NCI-H2227 (cell line): Measurements from ENCODE around the gene TPP1.
A peak's percentile ranks its signal among the peaks of the same experiment; 100 is the strongest.

Experiments
- DNase-seq: peaks from one replicate; lab custom pipeline; 2025; ENCODE audit not compliant: unreplicated experiment; lab: John Stamatoyannopoulos, UW

TPP1 gene

DNA sequence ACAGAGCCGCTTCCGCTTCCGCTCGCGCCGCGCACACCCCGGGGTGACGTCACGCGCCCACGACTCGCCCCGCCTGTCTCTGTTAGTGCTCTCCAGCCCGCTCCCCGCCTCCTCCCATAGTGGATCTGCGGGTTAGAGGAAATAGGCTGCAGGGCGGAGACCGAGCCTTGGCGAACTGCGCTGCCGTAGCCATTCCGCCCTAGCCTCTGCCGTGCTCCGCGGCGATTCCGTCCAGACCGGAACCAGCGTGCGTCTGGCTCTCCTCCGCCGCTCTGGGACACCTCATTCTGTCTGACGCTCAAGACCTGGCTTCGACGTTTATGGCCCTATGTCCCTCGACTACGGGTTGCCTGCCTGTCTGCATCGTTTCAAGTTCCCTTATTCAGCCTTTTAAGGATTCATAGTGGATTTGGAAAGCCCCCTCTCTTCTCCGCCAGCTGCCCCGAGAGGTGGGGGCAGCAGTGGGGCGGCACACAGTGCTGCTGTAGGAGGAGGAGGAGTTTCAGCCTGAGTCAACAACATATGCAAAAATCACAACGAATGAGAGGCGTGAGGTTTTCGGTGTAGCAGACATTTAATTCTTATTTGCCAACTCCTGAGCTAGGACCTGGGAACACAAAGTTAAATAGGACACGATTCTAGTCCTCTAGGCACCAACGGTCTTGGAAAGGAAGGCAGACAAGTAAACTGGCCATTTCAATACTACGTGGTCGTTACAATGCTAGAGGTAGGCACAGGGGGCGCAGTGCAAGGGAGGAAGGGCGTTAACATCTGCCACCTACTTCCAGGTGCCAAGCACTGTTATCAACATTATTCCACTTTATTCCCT, 6.8 kb downstream of the TPP1 start, which contains the start of gene TAF10:
TSS of gene TAF10 (minus strand) at position 4 of the 829 bp plus-strand sequence. CDS start 27 bp downstream, outside the sequence.
- DNase-seq = peak; percentile 98

DNA sequence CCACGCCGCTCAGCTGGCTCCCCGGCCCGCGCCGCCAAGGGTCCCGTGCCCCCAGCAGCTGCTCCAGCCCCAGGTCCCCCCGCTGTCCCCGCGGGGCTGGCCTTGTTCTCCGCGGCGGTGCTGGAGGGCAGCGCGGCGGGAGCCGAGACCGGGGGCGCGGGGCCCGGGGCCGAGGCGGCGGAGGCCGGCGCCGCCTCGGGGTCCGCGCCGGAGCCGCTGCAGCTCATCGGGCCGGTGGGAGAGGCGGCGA, 7.3 kb downstream of the TPP1 start:
- DNase-seq = no peak

DNA sequence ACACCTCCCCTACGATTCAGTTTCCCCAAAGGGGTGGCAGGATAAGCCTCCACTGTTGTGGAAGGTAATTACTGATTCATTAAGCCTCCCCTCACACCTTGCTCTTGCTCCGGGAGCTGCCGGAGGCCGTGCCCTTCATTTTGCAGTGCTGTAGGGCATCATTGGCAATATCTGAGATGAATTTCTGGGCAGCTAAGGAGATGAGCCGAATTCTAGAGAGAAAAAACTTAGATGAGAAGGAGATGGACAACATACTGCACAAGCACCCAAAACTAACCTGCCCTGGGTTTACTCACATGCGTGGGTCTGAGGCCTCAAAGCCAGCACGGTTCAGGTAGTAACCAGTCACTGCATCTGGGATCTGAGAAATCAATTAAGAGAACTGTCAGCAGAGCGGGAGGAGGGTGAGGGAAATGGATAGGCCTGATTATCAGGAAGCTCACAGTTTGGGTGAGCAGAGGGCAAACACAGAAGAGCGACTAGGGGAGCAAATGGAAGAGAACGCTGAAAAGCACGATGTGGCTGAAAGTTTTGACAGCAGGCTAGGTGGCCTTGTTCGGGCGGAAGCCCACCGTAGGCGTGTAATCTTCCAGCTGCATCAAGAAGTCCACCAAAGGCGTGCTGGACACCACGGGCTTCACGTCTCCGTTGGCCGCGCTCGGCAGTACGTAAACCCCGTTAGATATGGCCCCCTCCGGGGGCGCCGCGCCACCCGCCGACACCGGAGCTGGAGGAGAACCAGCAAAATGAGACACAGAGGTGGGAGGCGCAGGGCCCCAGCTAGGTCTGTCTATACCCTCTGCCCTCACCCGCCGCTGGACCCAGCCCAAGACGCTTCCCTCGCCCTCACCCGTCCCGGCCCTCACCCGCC, 7.9 kb downstream of the TPP1 start:
- peak; percentile 57 for DNase-seq

DNA sequence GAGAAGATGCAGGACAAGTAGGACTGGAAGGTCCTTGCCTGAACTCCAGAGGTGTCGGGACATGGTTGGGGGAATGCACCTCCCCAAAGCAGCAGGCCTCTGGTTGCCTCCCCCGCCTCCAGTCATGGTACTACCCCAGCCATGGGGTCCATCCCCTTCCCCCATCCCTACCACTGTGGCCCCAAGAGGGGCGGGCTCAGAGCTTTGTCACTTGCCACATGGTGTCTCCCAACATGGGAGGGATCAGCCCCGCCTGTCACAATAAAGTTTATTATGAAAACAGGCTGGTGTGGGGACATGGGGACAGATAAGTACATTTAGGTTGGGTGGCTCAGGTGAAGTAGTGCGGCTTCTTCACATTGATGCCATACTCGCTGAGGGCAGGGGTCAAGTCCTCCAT, 8.6 kb downstream of the TPP1 start:
- no peak for DNase-seq

DNA sequence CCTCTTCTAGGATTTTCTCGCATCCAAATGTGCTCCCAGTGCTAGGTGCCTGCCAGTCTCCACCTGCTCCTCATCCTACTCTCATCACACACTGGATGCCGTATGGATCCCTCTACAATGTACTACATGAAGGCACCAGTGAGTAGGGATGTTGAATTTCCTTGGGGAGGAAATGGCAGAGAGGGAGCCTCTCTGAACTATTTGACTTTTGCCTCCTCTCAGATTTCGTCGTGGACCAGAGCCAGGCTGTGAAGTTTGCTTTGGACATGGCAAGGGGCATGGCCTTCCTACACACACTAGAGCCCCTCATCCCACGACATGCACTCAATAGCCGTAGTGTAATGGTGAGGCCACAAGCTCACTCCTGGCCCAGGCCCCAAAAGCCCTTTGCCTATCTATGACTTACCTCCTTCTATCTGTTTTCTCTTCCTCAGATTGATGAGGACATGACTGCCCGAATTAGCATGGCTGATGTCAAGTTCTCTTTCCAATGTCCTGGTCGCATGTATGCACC, 9.7 kb downstream of the TPP1 start:
- DNase-seq = no peak

DNA sequence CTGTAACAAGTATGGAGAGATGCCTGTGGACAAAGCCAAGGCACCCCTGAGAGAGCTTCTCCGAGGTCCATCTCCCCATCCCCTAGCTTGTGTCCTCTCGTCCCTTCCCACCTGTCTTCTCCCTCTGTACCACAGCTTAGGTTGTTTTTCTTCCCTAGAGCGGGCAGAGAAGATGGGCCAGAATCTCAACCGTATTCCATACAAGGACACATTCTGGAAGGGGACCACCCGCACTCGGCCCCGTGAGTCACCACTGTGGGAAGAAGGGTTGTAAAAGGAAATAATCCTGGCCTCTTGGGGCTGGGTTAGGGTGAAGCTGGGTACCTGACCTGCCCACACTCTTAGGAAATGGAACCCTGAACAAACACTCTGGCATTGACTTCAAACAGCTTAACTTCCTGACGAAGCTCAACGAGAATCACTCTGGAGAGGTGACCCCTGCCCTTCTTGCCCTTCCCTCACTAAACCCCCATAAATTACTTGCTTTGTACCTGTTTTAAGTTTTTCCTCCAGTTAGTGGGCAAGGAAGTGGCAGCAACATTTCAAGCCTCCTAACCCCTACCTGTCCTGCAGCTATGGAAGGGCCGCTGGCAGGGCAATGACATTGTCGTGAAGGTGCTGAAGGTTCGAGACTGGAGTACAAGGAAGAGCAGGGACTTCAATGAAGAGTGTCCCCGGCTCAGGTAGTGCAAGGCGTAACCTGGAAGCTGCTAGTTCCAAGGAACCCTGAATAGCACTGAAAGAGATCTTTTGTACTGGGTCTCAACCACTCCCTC, 10.3 kb downstream of the TPP1 start:
- no peak for DNase-seq

DNA sequence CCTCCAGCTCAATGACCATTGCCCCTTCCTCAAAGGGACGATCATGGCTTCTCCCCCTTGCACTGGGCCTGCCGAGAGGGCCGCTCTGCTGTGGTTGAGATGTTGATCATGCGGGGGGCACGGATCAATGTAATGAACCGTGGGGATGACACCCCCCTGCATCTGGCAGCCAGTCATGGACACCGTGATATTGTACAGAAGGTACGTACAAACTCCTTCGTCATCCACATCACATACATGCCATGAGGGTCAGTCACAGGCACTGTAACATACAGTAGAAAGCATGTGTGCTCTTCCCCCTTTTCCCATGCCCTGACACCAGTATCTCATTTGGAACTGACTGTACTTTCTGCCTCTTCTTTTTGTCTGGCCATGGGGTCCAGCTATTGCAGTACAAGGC, 11.2 kb downstream of the TPP1 start:
- no peak for DNase-seq

DNA sequence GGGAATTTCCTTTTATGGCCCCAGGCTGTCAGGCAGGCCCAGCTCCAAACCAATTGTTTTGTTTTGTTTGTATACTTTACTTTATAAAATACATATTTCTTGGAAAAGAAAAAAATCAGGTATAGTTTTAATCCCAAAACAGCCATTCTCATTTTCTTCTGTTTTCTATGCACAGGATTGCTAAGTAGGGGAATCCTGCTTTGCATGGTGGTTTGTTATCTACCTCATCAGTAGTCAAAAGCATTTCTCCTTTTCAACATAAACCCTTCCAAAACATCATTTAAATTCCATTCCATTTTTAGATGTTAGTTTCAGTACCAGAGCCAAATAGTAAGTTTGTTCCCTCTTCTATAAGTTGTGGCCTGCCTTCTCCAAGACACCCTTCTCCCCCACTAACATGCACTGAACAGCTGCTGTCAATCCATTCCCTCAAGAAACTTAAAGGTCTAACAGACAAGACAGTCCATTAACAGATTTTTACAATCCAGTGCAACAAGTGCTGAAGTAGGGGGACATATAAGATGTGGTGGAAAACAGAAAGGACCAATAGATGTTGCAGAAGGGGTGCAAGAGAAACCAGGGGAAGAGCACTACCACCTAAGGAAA, 11.9 kb downstream of the TPP1 start:
- no peak for DNase-seq

DNA sequence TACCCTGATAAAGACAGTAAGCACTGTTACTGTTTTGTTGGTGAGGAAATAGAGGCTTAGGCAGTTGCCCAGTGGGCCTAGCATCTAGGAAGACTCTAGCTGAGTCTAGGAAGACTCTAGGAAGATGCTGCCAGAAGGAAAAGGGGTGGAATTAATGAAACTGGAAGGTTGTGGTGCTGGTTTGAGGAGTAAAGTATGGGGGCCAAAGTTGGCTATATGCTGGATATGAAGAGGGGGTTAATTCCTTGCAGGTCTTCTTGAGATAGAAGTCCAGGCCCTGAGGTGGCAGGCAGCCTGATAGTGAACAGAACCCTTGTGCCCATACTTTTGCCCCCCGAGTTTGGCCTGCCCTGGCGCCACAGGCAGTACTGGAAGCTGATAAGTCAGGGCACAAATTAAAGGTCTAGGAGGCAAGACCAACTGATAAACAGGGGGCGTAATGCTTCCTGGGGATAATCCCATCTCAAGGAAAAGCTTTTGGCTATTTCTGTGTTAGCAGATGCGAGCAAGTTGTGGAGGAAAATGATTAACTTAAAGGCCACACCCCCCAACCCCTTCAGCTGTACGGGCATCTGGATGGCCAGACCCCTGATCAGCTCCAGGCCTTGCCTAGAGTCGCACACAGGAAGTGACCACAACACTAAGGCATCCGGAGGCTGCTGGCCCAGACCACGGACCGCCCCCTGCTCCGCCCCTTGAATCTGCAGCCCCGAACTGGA, 12.6 kb downstream of the TPP1 start:
- DNase-seq = peak; percentile 87

DNA sequence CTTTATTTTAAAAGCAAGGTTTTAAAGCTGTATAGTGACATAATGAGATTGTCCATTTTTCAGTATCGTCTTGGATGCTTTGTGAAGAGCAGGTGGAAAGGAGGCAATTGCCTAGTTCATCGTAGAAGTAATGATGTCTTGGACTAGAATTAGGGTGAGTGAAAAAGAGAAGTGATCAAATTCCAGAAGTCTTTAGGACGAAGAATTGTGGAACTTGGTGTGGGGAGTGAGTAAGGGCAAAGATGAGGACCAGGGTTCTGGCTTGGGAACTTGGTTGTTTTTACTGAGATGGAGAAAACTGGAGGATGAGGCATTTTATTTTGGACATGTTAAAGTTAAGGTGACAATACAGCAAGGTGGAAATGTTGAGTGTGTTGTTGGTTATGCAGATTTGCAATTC, 14.4 kb downstream of the TPP1 start:
- DNase-seq = no peak

DNA sequence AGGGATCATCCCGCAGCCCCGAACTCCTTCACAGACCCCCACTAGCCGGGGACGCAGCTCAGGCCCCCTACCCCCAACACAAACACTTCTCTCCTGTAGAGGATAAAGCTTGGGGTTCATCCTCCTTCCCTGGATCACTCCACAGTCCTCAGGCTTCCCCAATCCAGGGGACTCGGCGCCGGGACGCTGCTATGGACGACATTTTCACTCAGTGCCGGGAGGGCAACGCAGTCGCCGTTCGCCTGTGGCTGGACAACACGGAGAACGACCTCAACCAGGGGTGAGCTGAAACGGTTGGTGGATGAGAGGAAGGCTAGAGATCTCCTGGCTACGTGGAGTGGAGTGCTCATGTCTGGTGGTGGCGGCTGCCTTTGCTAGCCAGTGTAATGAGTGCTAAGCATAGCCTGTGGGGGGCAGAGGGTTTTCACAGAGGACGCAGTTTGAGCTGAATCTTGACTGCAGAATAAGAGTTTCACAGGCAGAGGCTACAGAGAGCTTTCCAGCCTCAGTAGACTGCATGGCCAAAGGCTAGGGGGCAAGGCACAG, 15.1 kb downstream of the TPP1 start:
- DNase-seq = peak; percentile 58

DNA sequence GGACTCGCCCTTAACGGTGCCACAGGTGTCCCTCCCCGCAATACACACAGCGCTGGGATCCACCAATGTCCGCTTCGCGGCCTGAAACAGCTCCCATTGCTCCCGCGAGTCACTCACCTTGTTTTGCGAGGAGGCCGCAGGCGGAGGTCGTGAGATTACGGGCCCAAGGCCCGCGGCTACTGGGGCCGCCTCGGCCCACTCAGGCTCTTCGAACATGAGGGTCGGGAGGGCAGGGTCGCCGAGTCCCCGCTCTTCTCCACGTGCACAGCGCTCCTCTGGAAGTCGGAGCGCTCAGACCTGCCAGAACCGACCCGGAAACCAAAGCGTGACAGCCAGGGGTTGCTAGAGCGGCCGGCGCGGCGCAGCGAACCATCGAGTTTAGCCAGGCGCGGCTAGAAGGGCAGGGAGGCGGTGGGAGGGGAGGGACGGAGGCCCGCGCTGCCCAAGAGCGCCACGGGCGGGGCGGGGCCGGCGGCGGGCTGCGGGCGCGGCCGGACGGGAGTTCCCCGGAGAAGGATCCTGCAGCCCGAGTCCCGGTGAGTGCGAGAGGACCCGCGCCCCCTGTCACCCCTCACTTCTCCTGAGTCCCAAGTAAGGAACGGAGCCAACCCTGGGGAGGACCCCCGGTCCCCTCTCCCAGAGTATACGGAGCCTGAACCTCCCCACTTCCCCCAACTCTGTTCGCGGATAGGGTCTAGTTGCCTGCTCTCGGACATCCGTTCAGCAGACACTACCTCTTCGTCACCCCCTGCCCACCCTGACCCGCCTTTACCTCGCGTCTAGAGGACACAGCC, 15.7 kb downstream of the TPP1 start, which contains the start of the genes ILK and RRP8:
TSS of gene ILK (plus strand) at position 488 of the 794 bp plus-strand sequence. CDS start 498 bp downstream, outside the sequence.
TSS of gene RRP8 (minus strand) at position 330 of the 794 bp plus-strand sequence. CDS start at position 216, 114 bp downstream.
- peak; percentile 96 for DNase-seq

DNA sequence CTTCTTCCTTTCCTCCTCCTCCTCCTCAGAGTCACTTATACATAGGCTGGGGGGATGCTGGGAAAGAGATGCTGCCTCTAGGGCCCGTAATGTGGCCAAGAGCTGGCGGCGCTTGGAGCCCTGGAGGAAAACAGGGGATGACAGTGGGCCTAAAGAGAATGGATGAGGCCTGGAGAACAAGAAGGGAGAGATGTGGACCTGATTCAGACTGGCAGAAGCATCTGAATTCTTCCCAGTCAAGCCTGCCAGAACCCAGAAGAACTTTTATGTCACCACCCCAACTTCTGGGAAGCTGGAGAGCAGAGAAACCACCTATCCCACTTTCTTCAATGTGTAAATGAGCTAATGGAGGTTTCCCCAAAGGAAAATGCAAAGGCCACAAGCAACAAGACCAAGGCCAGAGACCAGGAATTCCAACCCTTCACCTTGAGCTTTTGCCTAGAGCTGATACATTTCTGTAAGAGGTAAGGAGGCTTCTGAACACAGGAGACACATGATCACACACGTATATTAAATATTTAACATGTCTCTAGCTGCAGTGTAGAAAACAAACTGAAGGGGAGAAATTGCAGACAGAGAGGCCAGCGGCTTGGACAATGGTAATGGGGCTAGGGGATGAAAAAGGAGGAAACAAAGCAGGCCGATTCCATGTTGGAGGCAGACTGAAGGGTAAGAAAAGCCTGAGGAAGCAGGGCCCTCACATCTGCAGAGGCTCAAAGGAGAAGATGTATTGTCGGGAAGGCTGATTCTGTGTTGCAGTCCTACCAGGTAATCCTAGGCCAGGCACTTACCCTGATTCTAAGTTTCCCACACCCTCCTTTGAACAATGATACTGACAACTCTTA, 16.9 kb downstream of the TPP1 start:
- DNase-seq = no peak

DNA sequence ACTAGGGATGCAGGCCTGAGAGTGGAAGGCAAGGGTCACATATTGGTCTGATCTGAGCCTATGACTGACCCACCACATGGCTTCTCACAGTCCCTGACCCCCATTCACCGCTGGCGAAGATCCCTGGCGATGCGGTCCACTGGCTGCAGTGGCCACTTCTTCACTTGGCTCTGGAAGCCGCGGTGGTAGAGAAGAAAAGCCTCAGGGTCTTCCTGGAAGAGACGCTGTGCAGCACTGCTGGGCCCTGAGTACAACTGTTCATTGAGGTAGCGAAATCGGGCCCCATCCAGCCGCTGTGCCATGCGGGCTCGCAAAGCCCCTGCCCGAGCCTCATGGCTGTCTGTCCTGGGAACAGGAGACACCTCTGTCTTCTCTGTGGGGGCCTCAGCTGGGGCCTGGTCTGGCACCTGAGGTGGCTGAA, 18.2 kb downstream of the TPP1 start:
- DNase-seq = no peak

DNA sequence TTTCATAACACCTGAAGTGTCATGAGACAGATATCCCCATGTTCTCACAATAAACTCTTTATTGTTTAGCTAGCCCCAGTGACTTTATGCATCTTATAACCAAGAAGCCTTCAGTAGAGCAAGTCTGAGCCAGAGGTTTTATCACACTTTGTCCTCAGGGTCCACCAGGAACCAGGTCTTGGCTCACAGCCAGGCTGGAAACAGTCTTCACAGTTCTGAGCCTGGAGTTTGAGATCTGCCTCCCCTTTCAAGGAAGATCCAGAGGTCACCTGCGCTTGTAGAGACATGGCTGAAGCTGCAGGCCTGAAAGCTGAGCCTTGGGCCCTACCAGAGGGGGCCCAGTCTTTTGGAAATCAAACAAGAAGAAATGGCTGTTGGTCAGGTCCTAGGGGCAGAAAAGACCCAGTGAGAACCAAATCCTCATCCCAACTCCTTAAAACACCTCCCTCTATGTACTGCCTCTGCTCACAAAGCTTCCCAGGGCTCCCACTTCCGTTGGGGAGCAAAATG, 19.3 kb downstream of the TPP1 start:
- no peak for DNase-seq

DNA sequence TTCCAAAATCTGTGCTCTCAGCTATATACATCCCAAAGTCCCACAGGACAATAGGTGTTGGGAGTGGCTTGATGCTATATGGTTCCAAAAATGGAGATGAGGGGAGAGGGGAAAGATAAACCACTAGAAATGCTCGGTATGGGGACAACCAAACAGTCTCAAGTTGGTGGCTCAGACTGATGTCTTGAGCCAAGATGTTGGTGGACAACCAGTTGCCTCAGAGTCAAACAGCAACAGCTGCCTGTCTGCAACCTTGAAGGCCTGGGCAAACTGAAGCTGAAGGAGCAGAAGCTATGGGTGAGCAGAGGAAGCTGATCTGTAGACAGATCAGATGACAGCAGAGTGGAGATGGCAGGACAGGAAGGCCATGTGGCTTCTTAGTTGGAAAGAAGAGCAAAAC, 19.8 kb downstream of the TPP1 start:
- no peak for DNase-seq

DNA sequence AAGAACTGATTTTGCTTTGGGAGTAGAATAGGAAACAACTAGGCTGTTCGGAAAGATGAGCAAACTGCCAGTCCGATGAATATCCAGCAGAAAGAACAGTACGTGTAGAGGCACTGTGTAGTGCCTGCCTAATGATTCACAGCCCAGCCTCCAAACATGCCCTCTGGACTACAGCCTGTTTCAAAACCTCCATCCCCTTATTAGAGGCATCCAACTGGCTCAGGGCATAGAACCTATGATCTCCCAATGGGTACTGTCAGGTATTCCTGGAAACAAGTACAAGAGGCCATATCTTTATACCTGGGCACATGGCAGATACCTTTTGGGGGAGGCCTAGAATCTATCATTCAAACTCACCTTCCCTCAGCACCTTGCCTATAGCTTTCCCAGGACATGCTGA, 20.7 kb downstream of the TPP1 start:
- no peak for DNase-seq
